SJSA1 (cell line): ENCODE results near the gene NHERF1. TPM values are rescaled to one million over a fixed set of nuclear protein-coding genes. Genes with fewer than 3 reads are reported as not detected.

Experiments
- DNase-seq, 2 experiments: peaks; one replicate each; pipeline ENCODE4 v3.0.0-alpha.2; 2015 to 2020; ENCODE audit warnings: low spot score in 2 of 2, low read depth in 1 of 2
- H3K27ac ChIP-seq: fragments of 250-450 bp; sonication (Bioruptor Pico); 2 replicates; pipeline ENCODE4 v1.5.1; 2020; ENCODE audit warnings: mild to moderate bottlenecking, moderate library complexity
- H3K27me3 ChIP-seq: fragments of 250-450 bp; sonication (Bioruptor Pico); replicated peaks from 2 replicates; pipeline ENCODE4 v1.5.1; 2020; ENCODE audit warnings: mild to moderate bottlenecking, moderate library complexity
- H3K36me3 ChIP-seq: fragments of 250-450 bp; sonication (Bioruptor Pico); 2 replicates; pipeline ENCODE4 v1.5.1; 2020; ENCODE audit warnings: mild to moderate bottlenecking
- H3K4me1 ChIP-seq: fragments of 250-450 bp; sonication (Bioruptor Pico); replicated peaks from 2 replicates; pipeline ENCODE4 v1.6.1; 2021; ENCODE audit warnings: mild to moderate bottlenecking
- H3K4me3 ChIP-seq: fragments of 250-450 bp; sonication (Bioruptor Pico); 2 replicates; pipeline ENCODE4 v1.5.1; 2020; ENCODE audit warnings: mild to moderate bottlenecking
- H3K9me3 ChIP-seq: fragments of 250-450 bp; sonication (Bioruptor Pico); replicated peaks from 2 replicates; pipeline ENCODE4 v1.5.1; 2020; ENCODE audit warnings: mild to moderate bottlenecking
- total RNA-seq: library from RNA; depleted of rRNA; stranded (reverse); fragments of >200 nt; shearing (Covaris generic); gene quantifications from 2 replicates; pipeline ENCODE4 v1.2.3, GENCODE V29; 2014

Gene NHERF1
- total RNA-seq, 1 experiment from 2014 or later = 41.6 TPM

- peaks cover 6% of the 10 kb centered on the region for H3K9me3 ChIP-seq
- no peak for DNase-seq
- H3K27me3 ChIP-seq = peaks cover 22% of the 10 kb centered on the region
Observed at GRCh38 chr17:74725111-74725510, 23.3 kb upstream of the NHERF1 start.

GRCh38 chr17:74728033-74728701, 20.3 kb upstream of the NHERF1 start:
- no peak for DNase-seq
- Histone ChIP-seq H3K4me3 (no peak overlapping the region), H3K4me1 (no peaks in the 10 kb centered on the region), H3K36me3 (no peaks in the 10 kb centered on the region), H3K27ac (no peak overlapping the region), H3K27me3 (peaks cover 5% of the 10 kb centered on the region), H3K9me3 (peaks cover 9% of the 10 kb centered on the region)

More at GRCh38 chr17:74725111-74725510, 23.3 kb upstream of the NHERF1 start:
- H3K4me1 ChIP-seq = no peaks in the 10 kb centered on the region
- H3K36me3 ChIP-seq = no peaks in the 10 kb centered on the region
- H3K4me3 ChIP-seq = no peak overlapping the region
- H3K27ac ChIP-seq = no peak overlapping the region

GRCh38 chr17:74728702-74729075, 19.7 kb upstream of the NHERF1 start:
- Histone ChIP-seq H3K4me3 (no peak overlapping the region), H3K27me3 (peaks cover 5% of the 10 kb centered on the region; the same call in 1 of the 2 replicates), H3K9me3 (peaks cover 9% of the 10 kb centered on the region), H3K36me3 (no peaks in the 10 kb centered on the region), H3K4me1 (no peaks in the 10 kb centered on the region), H3K27ac (no peak overlapping the region)
- no peak for DNase-seq

GRCh38 chr17:74729368-74729767, 19.1 kb upstream of the NHERF1 start:
- Histone ChIP-seq H3K4me3 (no peak overlapping the region), H3K9me3 (peaks cover 9% of the 10 kb centered on the region), H3K4me1 (no peaks in the 10 kb centered on the region), H3K36me3 (no peaks in the 10 kb centered on the region), H3K27me3 (no peaks in the 10 kb centered on the region; the same call in 1 of the 2 replicates), H3K27ac (no peak overlapping the region)
- no peak for DNase-seq

GRCh38 chr17:74729866-74730265, 18.6 kb upstream of the NHERF1 start:
- Histone ChIP-seq H3K36me3 (no peaks in the 10 kb centered on the region), H3K4me3 (no peak overlapping the region), H3K4me1 (no peaks in the 10 kb centered on the region), H3K27me3 (no peaks in the 10 kb centered on the region), H3K9me3 (peaks cover 9% of the 10 kb centered on the region), H3K27ac (no peak overlapping the region)
- no peak for DNase-seq

- DNase-seq = no peak
Observed at GRCh38 chr17:74730491-74731346, 17.7 kb upstream of the NHERF1 start.

GRCh38 chr17:74731347-74731605, 17.2 kb upstream of the NHERF1 start:
- DNase-seq = no peak
- H3K4me1 ChIP-seq = no peaks in the 10 kb centered on the region
- H3K36me3 ChIP-seq = no peaks in the 10 kb centered on the region
- H3K9me3 ChIP-seq = peaks cover 9% of the 10 kb centered on the region
- H3K27ac ChIP-seq = no peak overlapping the region
- H3K4me3 ChIP-seq = no peak overlapping the region
- H3K27me3 ChIP-seq = peaks cover 2% of the 10 kb centered on the region

More at GRCh38 chr17:74730491-74731346, 17.7 kb upstream of the NHERF1 start:
- peaks cover 9% of the 10 kb centered on the region for H3K9me3 ChIP-seq
- H3K36me3 ChIP-seq = no peaks in the 10 kb centered on the region
- H3K4me3 ChIP-seq = no peak overlapping the region
- no peaks in the 10 kb centered on the region for H3K27me3 ChIP-seq
- no peak overlapping the region for H3K27ac ChIP-seq
- no peaks in the 10 kb centered on the region for H3K4me1 ChIP-seq

- no peak overlapping the region for H3K27ac ChIP-seq
- peaks cover 9% of the 10 kb centered on the region for H3K27me3 ChIP-seq
- H3K9me3 ChIP-seq = peaks cover 9% of the 10 kb centered on the region
- H3K4me3 ChIP-seq = no peak overlapping the region
- H3K4me1 ChIP-seq = peaks cover 7% of the 10 kb centered on the region
- no peaks in the 10 kb centered on the region for H3K36me3 ChIP-seq
- no peak for DNase-seq
Observed at GRCh38 chr17:74732042-74732867, 16.2 kb upstream of the NHERF1 start.

GRCh38 chr17:74733365-74734122, 14.9 kb upstream of the NHERF1 start:
- no peaks in the 10 kb centered on the region for H3K36me3 ChIP-seq
- H3K27me3 ChIP-seq = peaks cover 13% of the 10 kb centered on the region
- H3K4me3 ChIP-seq = no peak overlapping the region
- DNase-seq = no peak
- H3K4me1 ChIP-seq = peaks cover 20% of the 10 kb centered on the region
- H3K9me3 ChIP-seq = 0 out of 2 replicates have a peak, but pooled peaks cover 3% of the 10 kb centered on the region
- no peak overlapping the region for H3K27ac ChIP-seq

GRCh38 chr17:74734256-74734655, 14.2 kb upstream of the NHERF1 start:
- Histone ChIP-seq H3K4me1 (peaks cover 27% of the 10 kb centered on the region), H3K4me3 (no peak overlapping the region), H3K27me3 (peaks cover 13% of the 10 kb centered on the region), H3K9me3 (0 out of 2 replicates have a peak, but pooled peaks cover 3% of the 10 kb centered on the region), H3K27ac (no peak overlapping the region), H3K36me3 (no peaks in the 10 kb centered on the region)
- no peak for DNase-seq

- H3K9me3 ChIP-seq = 0 out of 2 replicates have a peak, but pooled peaks cover 3% of the 10 kb centered on the region
- DNase-seq = no peak
- no peaks in the 10 kb centered on the region for H3K36me3 ChIP-seq
- peaks cover 31% of the 10 kb centered on the region for H3K4me1 ChIP-seq
- peak within 1 kb of the TSS; percentile 34 for H3K4me3 ChIP-seq
- peaks cover 13% of the 10 kb centered on the region for H3K27me3 ChIP-seq
- H3K27ac ChIP-seq = peak within 1 kb of the TSS; percentile 21
Observed at GRCh38 chr17:74736513-74737298, 11.7 kb upstream of the NHERF1 start, which contains the start of gene RAB37. TSS of gene RAB37 (plus strand) at chr17:74737256. CDS start at chr17:74737273, 17 bp downstream.

GRCh38 chr17:74737299-74738050, 11.0 kb upstream of the NHERF1 start:
- H3K4me3 ChIP-seq = peak overlapping the region; percentile 34
- DNase-seq = peak; percentile 56 to 68
- H3K9me3 ChIP-seq = 0 out of 2 replicates have a peak, but pooled peaks cover 3% of the 10 kb centered on the region
- peaks cover 39% of the 10 kb centered on the region for H3K4me1 ChIP-seq
- H3K27ac ChIP-seq = peak overlapping the region; percentile 21
- H3K36me3 ChIP-seq = no peaks in the 10 kb centered on the region
- H3K27me3 ChIP-seq = peaks cover 13% of the 10 kb centered on the region
